Kidney epithelial cell (primary cell): ENCODE measurements around the gene UHRF1. TPM values are rescaled to one million over a fixed set of nuclear protein-coding genes. Genes with fewer than 3 reads are reported as not detected.

ENCODE experiments used
- DNase-seq: peaks from one replicate; pipeline ENCODE4 v3.0.0-alpha.2; 2010; ENCODE audit warnings: low read depth
- H3K27me3 ChIP-seq: 2 replicates; pipeline ENCODE4 v1.6.0; 2011; ENCODE audit warnings: low read length; ENCODE audit not compliant: control insufficient read depth, insufficient read depth
- H3K36me3 ChIP-seq: 2 replicates; pipeline ENCODE4 v1.5.1; 2011; ENCODE audit warnings: low read length; ENCODE audit not compliant: control insufficient read depth, insufficient read depth
- H3K4me3 ChIP-seq: 2 replicates; pipeline ENCODE4 v1.5.1; 2011; ENCODE audit warnings: low read depth, mild to moderate bottlenecking, control low read depth, low read length
- CTCF ChIP-seq: IDR thresholded peaks from 2 replicates; pipeline ENCODE4 v1.5.1; 2011; ENCODE audit warnings: mild to moderate bottlenecking, moderate library complexity, low read length, control low read depth, inconsistent platforms; ENCODE audit not compliant: insufficient read depth, poor library complexity, severe bottlenecking
- total RNA-seq: library from RNA; depleted of rRNA; stranded (reverse); fragments of >200 nt; gene quantifications from 2 replicates; pipeline ENCODE4 v1.2.3, GENCODE V29; 2015

Gene UHRF1
- total RNA-seq, 1 donor from 2014 or later: 21.2 TPM

DNA sequence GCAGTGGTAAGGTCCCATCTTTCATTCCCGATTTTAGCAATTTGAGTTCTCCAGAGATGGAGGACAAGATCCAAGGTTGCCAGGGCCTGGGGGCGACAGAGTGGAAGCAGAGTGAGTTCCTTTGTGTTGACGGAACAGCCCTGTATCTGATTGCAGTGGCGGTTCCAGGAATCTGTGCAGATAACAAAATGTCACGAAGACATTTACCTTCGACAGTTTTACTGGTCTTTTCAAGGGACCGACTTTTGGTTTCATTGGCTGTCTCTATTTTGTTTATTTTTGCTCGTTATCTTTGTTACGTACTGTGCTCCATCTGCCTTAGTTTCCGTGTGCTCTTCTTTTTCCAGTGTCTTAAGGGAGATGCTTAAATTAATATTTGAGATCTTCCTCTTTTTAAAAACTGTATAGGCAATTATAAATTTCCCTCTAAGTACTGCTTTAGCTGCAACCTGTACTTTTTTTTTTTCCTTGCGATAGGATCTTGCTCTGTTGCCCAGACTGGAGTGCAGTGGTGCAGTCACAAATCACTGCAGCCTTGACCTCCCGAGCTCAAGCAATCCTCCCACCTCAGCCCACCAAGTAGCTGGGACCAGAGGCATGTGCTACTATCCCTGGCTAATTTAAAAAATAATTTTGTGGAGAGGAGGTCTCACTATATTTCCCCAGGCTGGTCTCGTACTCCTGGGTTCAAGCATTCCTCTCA, 82.8 kb downstream of the UHRF1 start:
- Histone ChIP-seq H3K4me3 (no peak overlapping the region), H3K27me3 (no peaks in the 10 kb centered on the region), H3K36me3 (no peaks in the 10 kb centered on the region)
- DNase-seq: no peak
- TF ChIP-seq CTCF: no peak

- Histone ChIP-seq H3K36me3 (no peaks in the 10 kb centered on the region), H3K4me3 (no peak overlapping the region), H3K27me3 (no peaks in the 10 kb centered on the region)
- DNase-seq: no peak
- no peak for TF ChIP-seq CTCF
These were observed 84.4 kb downstream of the UHRF1 start for GRCh38 chr19:4993683-4994082.

DNA sequence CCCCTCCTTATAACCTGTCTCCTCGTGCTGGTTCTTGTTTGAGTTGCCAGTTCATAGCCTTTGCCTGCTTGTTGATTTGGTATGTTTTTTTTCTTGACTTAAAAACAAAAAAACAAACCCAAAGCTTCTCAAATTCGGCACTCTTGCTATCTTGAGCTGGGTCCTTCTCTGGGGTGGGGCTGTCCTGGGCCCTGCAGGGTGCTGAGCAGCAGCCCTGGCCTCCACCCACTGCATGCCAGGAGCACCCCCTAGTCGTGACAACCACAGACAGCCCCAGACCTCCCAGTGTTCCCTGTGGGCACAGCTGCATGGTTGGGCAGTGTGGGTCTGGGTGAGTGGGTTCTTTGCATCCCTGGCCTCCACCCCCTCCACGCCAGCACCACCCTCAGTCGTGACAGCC, 87.4 kb downstream of the UHRF1 start:
- no peak for DNase-seq
- no peak overlapping the region for H3K4me3 ChIP-seq
- TF ChIP-seq CTCF: no peak

DNA sequence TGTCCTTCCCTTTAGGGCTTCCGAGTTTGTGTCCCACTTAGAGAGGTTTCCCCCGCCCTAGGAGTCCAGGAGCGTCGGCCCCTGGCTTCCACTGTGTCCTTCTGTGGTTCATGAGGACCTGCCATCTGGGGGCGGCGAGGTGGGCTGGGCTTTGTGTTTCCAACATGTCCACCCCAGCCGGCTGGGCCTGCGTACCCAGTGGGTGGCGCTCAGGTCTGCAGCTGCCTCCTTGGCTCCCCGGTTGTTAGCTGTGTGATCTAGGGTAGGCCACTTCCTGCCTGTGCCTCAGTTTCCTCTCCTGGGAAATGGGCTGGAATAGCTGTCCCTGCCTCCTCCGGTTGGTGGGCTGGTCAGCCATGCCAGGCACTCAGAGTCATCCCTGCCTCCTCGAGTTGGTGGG, 88.0 kb downstream of the UHRF1 start:
- TF ChIP-seq CTCF: no peak
- Histone ChIP-seq H3K4me3 (no peak overlapping the region), H3K27me3 (no peaks in the 10 kb centered on the region), H3K36me3 (no peaks in the 10 kb centered on the region)
- DNase-seq: no peak

More for the DNA sequence above, 87.4 kb downstream of the UHRF1 start:
- no peaks in the 10 kb centered on the region for H3K27me3 ChIP-seq
- H3K36me3 ChIP-seq: no peaks in the 10 kb centered on the region

DNA sequence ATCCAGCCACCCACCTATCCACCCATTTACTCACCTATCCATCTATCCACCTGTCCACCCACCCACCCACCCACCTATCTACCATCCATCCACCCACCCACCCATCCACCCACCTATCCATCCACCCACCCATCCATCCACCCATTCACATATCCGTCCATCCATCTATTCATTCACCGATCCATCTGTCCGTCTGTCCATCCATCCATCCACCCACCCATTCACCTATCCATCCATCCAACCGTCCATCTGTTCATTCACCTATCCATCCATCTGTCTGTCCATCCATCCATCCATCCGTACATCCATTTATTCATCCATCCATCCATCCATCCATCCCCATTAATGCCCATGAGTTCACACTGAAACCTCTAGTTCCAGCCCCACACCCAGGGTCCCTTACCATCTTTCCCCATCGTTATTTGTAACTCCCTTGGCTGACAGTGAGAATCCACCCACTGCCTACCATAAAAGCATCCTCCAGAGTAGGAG, 90.9 kb downstream of the UHRF1 start:
- no peaks in the 10 kb centered on the region for H3K27me3 ChIP-seq
- no peaks in the 10 kb centered on the region for H3K36me3 ChIP-seq
- no peak overlapping the region for H3K4me3 ChIP-seq
- TF ChIP-seq CTCF: no peak
- DNase-seq: no peak

- DNase-seq: no peak
- no peaks in the 10 kb centered on the region for H3K36me3 ChIP-seq
- H3K4me3 ChIP-seq: no peak overlapping the region
- peak; percentile 71 for TF ChIP-seq CTCF
- no peaks in the 10 kb centered on the region for H3K27me3 ChIP-seq
These were observed 92.3 kb downstream of the UHRF1 start for GRCh38 chr19:5001615-5002014.
